NCI-H128 (cell line): ENCODE measurements around the gene NACC2.

ENCODE experiments used
- DNase-seq: peaks from one replicate; lab custom pipeline; 2025; ENCODE audit not compliant: unreplicated experiment; lab: John Stamatoyannopoulos, UW

NACC2 gene

GRCh38 chr9:136093346-136093986 lies 1.6 kb downstream of the NACC2 start:
- DNase-seq: no peak

- no peak for DNase-seq
Measured at GRCh38 chr9:136092741-136093140, 2.3 kb downstream of the NACC2 start.

- DNase-seq: no peak
Measured at GRCh38 chr9:136092353-136092650, 2.8 kb downstream of the NACC2 start.

GRCh38 chr9:136091582-136092352 lies 3.3 kb downstream of the NACC2 start:
- DNase-seq: no peak

GRCh38 chr9:136090768-136091581 lies 4.1 kb downstream of the NACC2 start:
- no peak for DNase-seq

GRCh38 chr9:136090056-136090735 lies 4.9 kb downstream of the NACC2 start:
- no peak for DNase-seq

GRCh38 chr9:136089697-136090045 lies 5.4 kb downstream of the NACC2 start:
- no peak for DNase-seq

- DNase-seq: no peak
Measured at GRCh38 chr9:136088939-136089696, 6.0 kb downstream of the NACC2 start.

GRCh38 chr9:136088481-136088938 lies 6.6 kb downstream of the NACC2 start:
- no peak for DNase-seq

- no peak for DNase-seq
Measured at GRCh38 chr9:136087741-136088480, 7.2 kb downstream of the NACC2 start.

- no peak for DNase-seq
Measured at GRCh38 chr9:136086951-136087740, 7.9 kb downstream of the NACC2 start.

GRCh38 chr9:136086213-136086881 lies 8.7 kb downstream of the NACC2 start:
- no peak for DNase-seq

GRCh38 chr9:136085815-136086212 lies 9.3 kb downstream of the NACC2 start:
- DNase-seq: no peak

- no peak for DNase-seq
Measured at GRCh38 chr9:136084063-136084944, 10.8 kb downstream of the NACC2 start.

GRCh38 chr9:136083558-136084062 lies 11.5 kb downstream of the NACC2 start:
- DNase-seq: no peak

- no peak for DNase-seq
Measured at GRCh38 chr9:136082496-136083361, 12.4 kb downstream of the NACC2 start.
